ENCODE data around the gene LIN7A. TPM values are rescaled to one million over a fixed set of nuclear protein-coding genes. Genes with fewer than 3 reads are reported as not detected.

The LIN7A gene
- total and polyA plus RNA-seq, 2 experiments from 2014 or later: 3.0 to 10.3 TPM

GRCh38 chr12:80861641-80862378 is 75.9 kb downstream of the LIN7A start:
- DNase-seq (ENCODE audit: low read depth in 1 of 2, low spot score in 1 of 2): peak in 1 of 2 donors; percentile 66
- Histone ChIP-seq H3K4me3 (no peak overlapping the region), H3K36me3 (no peaks in the 10 kb centered on the region), H3K27ac (no peak overlapping the region), H3K4me1 (ENCODE audit: low read depth) (no peaks in the 10 kb centered on the region), H3K9me3 (ENCODE audit: low read depth) (no peaks in the 10 kb centered on the region), H3K27me3 (no peaks in the 10 kb centered on the region)
- TF ChIP-seq, protein P1, sequence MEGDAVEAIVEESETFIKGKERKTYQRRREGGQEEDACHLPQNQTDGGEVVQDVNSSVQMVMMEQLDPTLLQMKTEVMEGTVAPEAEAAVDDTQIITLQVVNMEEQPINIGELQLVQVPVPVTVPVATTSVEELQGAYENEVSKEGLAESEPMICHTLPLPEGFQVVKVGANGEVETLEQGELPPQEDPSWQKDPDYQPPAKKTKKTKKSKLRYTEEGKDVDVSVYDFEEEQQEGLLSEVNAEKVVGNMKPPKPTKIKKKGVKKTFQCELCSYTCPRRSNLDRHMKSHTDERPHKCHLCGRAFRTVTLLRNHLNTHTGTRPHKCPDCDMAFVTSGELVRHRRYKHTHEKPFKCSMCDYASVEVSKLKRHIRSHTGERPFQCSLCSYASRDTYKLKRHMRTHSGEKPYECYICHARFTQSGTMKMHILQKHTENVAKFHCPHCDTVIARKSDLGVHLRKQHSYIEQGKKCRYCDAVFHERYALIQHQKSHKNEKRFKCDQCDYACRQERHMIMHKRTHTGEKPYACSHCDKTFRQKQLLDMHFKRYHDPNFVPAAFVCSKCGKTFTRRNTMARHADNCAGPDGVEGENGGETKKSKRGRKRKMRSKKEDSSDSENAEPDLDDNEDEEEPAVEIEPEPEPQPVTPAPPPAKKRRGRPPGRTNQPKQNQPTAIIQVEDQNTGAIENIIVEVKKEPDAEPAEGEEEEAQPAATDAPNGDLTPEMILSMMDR (IDR thresholded peaks at IDR 0.05; ENCODE audit: low read depth, low read length): no peak

GRCh38 chr12:80860928-80861327 is 76.8 kb downstream of the LIN7A start:
- no peak for DNase-seq (ENCODE audit: low read depth in 1 of 2, low spot score in 1 of 2)
- no peak overlapping the region for H3K27ac ChIP-seq

GRCh38 chr12:80860206-80860605 is 77.5 kb downstream of the LIN7A start:
- TF ChIP-seq, protein P1 (IDR thresholded peaks at IDR 0.05; ENCODE audit: low read depth, low read length): no peak
- Histone ChIP-seq H3K4me1 (ENCODE audit: low read depth) (peaks cover 7% of the 10 kb centered on the region), H3K36me3 (no peaks in the 10 kb centered on the region), H3K4me3 (no peak overlapping the region), H3K27me3 (no peaks in the 10 kb centered on the region), H3K27ac (no peak overlapping the region), H3K9me3 (ENCODE audit: low read depth) (no peaks in the 10 kb centered on the region)
- DNase-seq (ENCODE audit: low read depth in 1 of 2, low spot score in 1 of 2): no peak

More at GRCh38 chr12:80860928-80861327, 76.8 kb downstream of the LIN7A start:
- Histone ChIP-seq H3K36me3 (no peaks in the 10 kb centered on the region), H3K9me3 (ENCODE audit: low read depth) (no peaks in the 10 kb centered on the region), H3K4me1 (ENCODE audit: low read depth) (peaks cover 7% of the 10 kb centered on the region), H3K4me3 (no peak overlapping the region), H3K27me3 (no peaks in the 10 kb centered on the region)
- TF ChIP-seq, protein P1 (IDR thresholded peaks at IDR 0.05; ENCODE audit: low read depth, low read length): no peak

DNA sequence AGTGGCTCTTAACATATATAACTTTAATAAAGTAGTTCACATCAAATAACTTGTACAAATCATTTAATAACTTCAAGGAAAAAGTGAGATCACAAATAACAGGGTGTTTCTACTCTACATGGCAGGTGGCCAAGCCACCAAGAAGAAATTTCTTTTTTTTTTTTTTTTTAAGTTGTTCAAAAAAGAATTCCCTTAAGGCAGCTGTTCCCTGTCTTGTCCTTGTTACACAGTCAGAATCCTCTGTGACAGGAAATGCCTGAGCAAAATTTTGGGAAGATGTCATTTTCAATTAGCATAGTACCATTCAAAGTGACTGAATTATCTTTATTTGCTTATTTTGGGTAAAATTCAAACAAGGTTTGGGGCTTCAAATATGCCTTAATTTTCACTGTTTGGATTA is 79.4 kb downstream of the LIN7A start:
- DNase-seq (ENCODE audit: low read depth in 1 of 2, low spot score in 1 of 2): peak in 1 of 2 donors; percentile 24
- Histone ChIP-seq H3K9me3 (ENCODE audit: low read depth) (no peaks in the 10 kb centered on the region), H3K36me3 (no peaks in the 10 kb centered on the region), H3K27me3 (no peaks in the 10 kb centered on the region), H3K4me1 (ENCODE audit: low read depth) (peaks cover 7% of the 10 kb centered on the region), H3K4me3 (no peak overlapping the region), H3K27ac (no peak overlapping the region)
- TF ChIP-seq, protein P1 (IDR thresholded peaks at IDR 0.05; ENCODE audit: low read depth, low read length): no peak

GRCh38 chr12:80857311-80857710 is 80.4 kb downstream of the LIN7A start:
- Histone ChIP-seq H3K27me3 (no peaks in the 10 kb centered on the region), H3K4me3 (no peak overlapping the region), H3K9me3 (ENCODE audit: low read depth) (no peaks in the 10 kb centered on the region), H3K36me3 (no peaks in the 10 kb centered on the region), H3K4me1 (ENCODE audit: low read depth) (peaks cover 7% of the 10 kb centered on the region), H3K27ac (no peak overlapping the region)
- DNase-seq (ENCODE audit: low read depth in 1 of 2, low spot score in 1 of 2): no peak
- TF ChIP-seq, protein P1 (IDR thresholded peaks at IDR 0.05; ENCODE audit: low read depth, low read length): no peak

Data from cardiac muscle cell (in vitro differentiated cells and primary cell).